ENCODE data around the gene CHAD. TPM values are rescaled to one million over a fixed set of nuclear protein-coding genes. Genes with fewer than 3 reads are reported as not detected.

Gene CHAD
- total and polyA plus RNA-seq, 5 donors from 2014 or later = not detected

GRCh38 chr17:50426814-50427787 is 41.6 kb downstream of the CHAD start:
- peak in 2 of 3 donors; percentile 26 to 45 for DNase-seq
- no peaks in the 10 kb centered on the region for H3K36me3 ChIP-seq (ENCODE audit: control insufficient read depth, insufficient read depth, low read length)
- H3K27ac ChIP-seq (ENCODE audit: insufficient read depth, low read length, poor library complexity, severe bottlenecking) = peak overlapping the region; percentile 68
- Mint-ChIP-seq H3K9me3 (no peaks in the 10 kb centered on the region), H3K4me1 (peaks cover 0 to 44% (median 26%) of the 10 kb centered on the region in 4 donors), H3K27ac (peak overlapping the region; percentile 88 to 95 (median 93)), H3K27me3 (no peaks in the 10 kb centered on the region), H3K4me3 (peak overlapping the region; percentile 89 to 92 (median 90)), H3K36me3 (no peaks in the 10 kb centered on the region)
- peak; percentile 47 to 53 for ATAC-seq (ENCODE audit: low read depth in 2 of 2)
- H3K4me1 ChIP-seq (ENCODE audit: control insufficient read depth, insufficient read depth, low read length, poor library complexity, severe bottlenecking) = peaks cover 26% of the 10 kb centered on the region
- peak overlapping the region; percentile 68 for H3K4me3 ChIP-seq (ENCODE audit: low read depth, low read length)
- H3K9me3 ChIP-seq (ENCODE audit: control insufficient read depth in 2 of 2, low read length in 2 of 2) = no peaks in the 10 kb centered on the region
- no peaks in the 10 kb centered on the region for H3K27me3 ChIP-seq (ENCODE audit: control insufficient read depth, insufficient read depth, low read length)

GRCh38 chr17:50426472-50426782 is 42.3 kb downstream of the CHAD start:
- Histone ChIP-seq H3K4me1 (ENCODE audit: control insufficient read depth, insufficient read depth, low read length, poor library complexity, severe bottlenecking) (peaks cover 30% of the 10 kb centered on the region), H3K9me3 (ENCODE audit: control insufficient read depth in 2 of 2, low read length in 2 of 2) (no peaks in the 10 kb centered on the region), H3K27me3 (ENCODE audit: control insufficient read depth, insufficient read depth, low read length) (no peaks in the 10 kb centered on the region), H3K4me3 (ENCODE audit: low read depth, low read length) (peak overlapping the region; percentile 68), H3K36me3 (ENCODE audit: control insufficient read depth, insufficient read depth, low read length) (no peaks in the 10 kb centered on the region), H3K27ac (ENCODE audit: insufficient read depth, low read length, poor library complexity, severe bottlenecking) (peak overlapping the region; percentile 68)
- H3K36me3 Mint-ChIP-seq = no peaks in the 10 kb centered on the region
- H3K27ac Mint-ChIP-seq = peak overlapping the region; percentile 88 to 95 (median 93)
- H3K27me3 Mint-ChIP-seq = peaks cover 5% of the 10 kb centered on the region
- DNase-seq (no peak), ATAC-seq (ENCODE audit: low read depth in 2 of 2) (no peak)
- peaks cover 5 to 49% (median 30%) of the 10 kb centered on the region in 4 donors for H3K4me1 Mint-ChIP-seq
- peak overlapping the region; percentile 89 to 92 (median 90) for H3K4me3 Mint-ChIP-seq
- H3K9me3 Mint-ChIP-seq = no peaks in the 10 kb centered on the region

- Mint-ChIP-seq H3K27ac (peak within 1 kb of the TSS; percentile 88 to 95 (median 93)), H3K4me3 (peak within 1 kb of the TSS; percentile 89 to 92 (median 90)), H3K9me3 (no peaks in the 10 kb centered on the region), H3K27me3 (peaks cover 6% of the 10 kb centered on the region), H3K4me1 (peaks cover 7 to 51% (median 34%) of the 10 kb centered on the region in 4 donors), H3K36me3 (no peaks in the 10 kb centered on the region)
- DNase-seq (peak; percentile 55 to 74 (median 69)), ATAC-seq (ENCODE audit: low read depth in 2 of 2) (peak; percentile 77 to 80)
- H3K4me3 ChIP-seq (ENCODE audit: low read depth, low read length) = peak within 1 kb of the TSS; percentile 68
- H3K9me3 ChIP-seq (ENCODE audit: control insufficient read depth in 2 of 2, low read length in 2 of 2) = no peaks in the 10 kb centered on the region
- H3K4me1 ChIP-seq (ENCODE audit: control insufficient read depth, insufficient read depth, low read length, poor library complexity, severe bottlenecking) = peaks cover 36% of the 10 kb centered on the region
- H3K27me3 ChIP-seq (ENCODE audit: control insufficient read depth, insufficient read depth, low read length) = no peaks in the 10 kb centered on the region
- H3K27ac ChIP-seq (ENCODE audit: insufficient read depth, low read length, poor library complexity, severe bottlenecking) = peak within 1 kb of the TSS; percentile 68
- no peaks in the 10 kb centered on the region for H3K36me3 ChIP-seq (ENCODE audit: control insufficient read depth, insufficient read depth, low read length)
These were observed 42.8 kb downstream of the CHAD start, which contains the start of gene ACSF2 for GRCh38 chr17:50425682-50426471. Gene ACSF2 (plus strand): TSS chr17:50426218. CDS start chr17:50426262, 44 bp downstream.

GRCh38 chr17:50424996-50425681 is 43.5 kb downstream of the CHAD start:
- ATAC-seq (ENCODE audit: low read depth in 2 of 2) = no peak
- Histone ChIP-seq H3K9me3 (ENCODE audit: control insufficient read depth in 2 of 2, low read length in 2 of 2) (no peaks in the 10 kb centered on the region), H3K4me1 (ENCODE audit: control insufficient read depth, insufficient read depth, low read length, poor library complexity, severe bottlenecking) (peaks cover 43% of the 10 kb centered on the region), H3K36me3 (ENCODE audit: control insufficient read depth, insufficient read depth, low read length) (no peaks in the 10 kb centered on the region), H3K27ac (ENCODE audit: insufficient read depth, low read length, poor library complexity, severe bottlenecking) (peak overlapping the region; percentile 68), H3K4me3 (ENCODE audit: low read depth, low read length) (peak overlapping the region; percentile 65), H3K27me3 (ENCODE audit: control insufficient read depth, insufficient read depth, low read length) (no peaks in the 10 kb centered on the region)
- Mint-ChIP-seq H3K4me3 (peak overlapping the region; percentile 82 to 91 (median 88)), H3K4me1 (peaks cover 7 to 57% (median 37%) of the 10 kb centered on the region in 4 donors), H3K36me3 (no peaks in the 10 kb centered on the region), H3K27me3 (peaks cover 6% of the 10 kb centered on the region), H3K27ac (peak overlapping the region; percentile 58 to 90 (median 84)), H3K9me3 (no peaks in the 10 kb centered on the region)
- no peak for DNase-seq

GRCh38 chr17:50424246-50424995 is 44.3 kb downstream of the CHAD start:
- H3K27me3 ChIP-seq (ENCODE audit: control insufficient read depth, insufficient read depth, low read length) = no peaks in the 10 kb centered on the region
- H3K4me1 ChIP-seq (ENCODE audit: control insufficient read depth, insufficient read depth, low read length, poor library complexity, severe bottlenecking) = peaks cover 43% of the 10 kb centered on the region
- H3K27ac ChIP-seq (ENCODE audit: insufficient read depth, low read length, poor library complexity, severe bottlenecking) = no peak overlapping the region
- no peaks in the 10 kb centered on the region for H3K36me3 Mint-ChIP-seq
- no peaks in the 10 kb centered on the region for H3K36me3 ChIP-seq (ENCODE audit: control insufficient read depth, insufficient read depth, low read length)
- no peak for DNase-seq
- peak overlapping the region; percentile 25 to 58 (median 38) for H3K27ac Mint-ChIP-seq
- peaks cover 6% of the 10 kb centered on the region for H3K27me3 Mint-ChIP-seq
- peaks cover 7 to 54% (median 35%) of the 10 kb centered on the region in 4 donors for H3K4me1 Mint-ChIP-seq
- H3K9me3 ChIP-seq (ENCODE audit: control insufficient read depth in 2 of 2, low read length in 2 of 2) = no peaks in the 10 kb centered on the region
- H3K4me3 ChIP-seq (ENCODE audit: low read depth, low read length) = no peak overlapping the region
- peak overlapping the region; percentile 15 to 91 (median 58) for H3K4me3 Mint-ChIP-seq
- ATAC-seq (ENCODE audit: low read depth in 2 of 2) = no peak
- H3K9me3 Mint-ChIP-seq = peaks cover 0 to under 1% (median 0%) of the 10 kb centered on the region in 7 donors

- H3K27ac Mint-ChIP-seq = peak overlapping the region in 2 of 3 donors; percentile 20 to 38
- H3K4me3 Mint-ChIP-seq = peak overlapping the region in 3 of 4 donors; percentile 21 to 91 (median 26)
These were observed 45.0 kb downstream of the CHAD start for GRCh38 chr17:50423553-50424159.

More at GRCh38 chr17:50423553-50424159, 45.0 kb downstream of the CHAD start:
- Mint-ChIP-seq H3K4me1 (peaks cover 7 to 54% (median 33%) of the 10 kb centered on the region in 4 donors), H3K9me3 (peaks cover 0 to 6% (median 3%) of the 10 kb centered on the region in 7 donors), H3K27me3 (peaks cover 6% of the 10 kb centered on the region), H3K36me3 (no peaks in the 10 kb centered on the region)
- peaks cover 0 to 1% of the 10 kb centered on the region in 2 experiments for H3K9me3 ChIP-seq (ENCODE audit: control insufficient read depth in 2 of 2, low read length in 2 of 2)
- DNase-seq = no peak
- no peak for ATAC-seq (ENCODE audit: low read depth in 2 of 2)
- H3K27ac ChIP-seq (ENCODE audit: insufficient read depth, low read length, poor library complexity, severe bottlenecking) = no peak overlapping the region
- no peaks in the 10 kb centered on the region for H3K36me3 ChIP-seq (ENCODE audit: control insufficient read depth, insufficient read depth, low read length)
- H3K4me1 ChIP-seq (ENCODE audit: control insufficient read depth, insufficient read depth, low read length, poor library complexity, severe bottlenecking) = peaks cover 43% of the 10 kb centered on the region
- no peaks in the 10 kb centered on the region for H3K27me3 ChIP-seq (ENCODE audit: control insufficient read depth, insufficient read depth, low read length)
- H3K4me3 ChIP-seq (ENCODE audit: low read depth, low read length) = no peak overlapping the region

Data from CD4-positive, CD25-positive, alpha-beta regulatory T cell (primary cell).